ENCODE measurements around the gene TUT7. TPM values are rescaled to one million over a fixed set of nuclear protein-coding genes. Genes with fewer than 3 reads are reported as not detected.
"Not testable (repeated sequence)": the region's sequence is repeated elsewhere in the genome, so short reads cannot be mapped to it uniquely, and the experiment has no call there.

TUT7 gene
- total and polyA plus RNA-seq, 2 experiments from 2014 or later = 16.5 to 18.8 TPM

GRCh38 chr9:86303316-86303975 lies 50.8 kb downstream of the TUT7 start:
- Histone ChIP-seq H3K9me2 (ENCODE audit: insufficient read depth) (no peaks in the 10 kb centered on the region), H3K36me3 (ENCODE audit: low read depth) (peaks cover 96% of the 10 kb centered on the region), H3K79me2 (ENCODE audit: insufficient read depth) (0 out of 2 replicates have a peak, but pooled peaks cover 8% of the 10 kb centered on the region), H3K4me3 (no peak overlapping the region), H3K4me1 (ENCODE audit: insufficient read depth) (no peaks in the 10 kb centered on the region), H3K27me3 (replicated peaks; ENCODE audit: insufficient read depth) (no peaks in the 10 kb centered on the region), H3K9me3 (ENCODE audit: low read depth) (no peaks in the 10 kb centered on the region), H3K27ac (no peak overlapping the region), H3F3A (ENCODE audit: insufficient read depth) (no peaks in the 10 kb centered on the region; the same call in 1 of the 2 replicates), H3K9ac (no peak overlapping the region), H4K20me1 (ENCODE audit: insufficient read depth) (no peaks in the 10 kb centered on the region), H2AFZ (no peak overlapping the region), H3K4me2 (ENCODE audit: unreplicated experiment) (no peak overlapping the region)
- WGBS, 2 experiments (ENCODE audit: low coverage in 1 of 2, low lambda C conversion rate in 2 of 2, missing lambda C conversion rate in 2 of 2) = 83% methylated on average over 4 of the region's 4 CpGs
- TF ChIP-seq EZH2phosphoT487 (IDR thresholded peaks at IDR 0.05; ENCODE audit: insufficient read depth, low read depth) (no peak), EZH2 (IDR thresholded peaks at IDR 0.05; ENCODE audit: insufficient read depth, poor library complexity, severe bottlenecking) (no peak)
- DNase-seq = no peak
- in situ Hi-C loops (cut with MboI) = no loop called here

DNA sequence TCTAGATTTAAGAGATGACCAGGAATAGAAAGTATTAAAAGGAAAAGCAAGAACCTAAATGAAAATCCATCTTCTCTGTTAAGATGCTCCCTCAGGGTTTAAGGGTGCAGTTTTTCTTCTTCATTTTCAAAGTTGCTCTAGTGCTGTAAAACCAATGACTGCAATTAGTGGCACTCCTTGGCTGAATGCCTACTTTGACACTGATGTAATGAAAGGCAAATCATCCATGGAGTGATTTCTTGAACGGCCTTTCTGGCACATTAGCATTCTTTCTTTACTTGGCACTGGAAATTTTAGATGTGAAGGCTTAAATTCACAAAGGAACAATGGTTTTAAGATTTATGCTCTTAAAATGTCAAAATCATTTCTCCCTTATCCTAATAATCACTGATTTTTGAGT lies 52.5 kb downstream of the TUT7 start:
- Histone ChIP-seq H3K9ac (no peak overlapping the region), H3K27ac (no peak overlapping the region), H3K4me2 (ENCODE audit: unreplicated experiment) (no peak overlapping the region), H3K36me3 (ENCODE audit: low read depth) (peaks cover 95% of the 10 kb centered on the region), H3K9me3 (ENCODE audit: low read depth) (no peaks in the 10 kb centered on the region), H3K27me3 (replicated peaks; ENCODE audit: insufficient read depth) (no peaks in the 10 kb centered on the region), H3K9me2 (ENCODE audit: insufficient read depth) (no peaks in the 10 kb centered on the region), H3K79me2 (ENCODE audit: insufficient read depth) (0 out of 2 replicates have a peak, but pooled peaks cover 8% of the 10 kb centered on the region), H3K4me3 (no peak overlapping the region), H4K20me1 (ENCODE audit: insufficient read depth) (no peaks in the 10 kb centered on the region), H3F3A (ENCODE audit: insufficient read depth) (no peaks in the 10 kb centered on the region; the same call in 1 of the 2 replicates), H3K4me1 (ENCODE audit: insufficient read depth) (no peaks in the 10 kb centered on the region), H2AFZ (no peak overlapping the region)
- no peak for DNase-seq
- TF ChIP-seq EZH2phosphoT487 (IDR thresholded peaks at IDR 0.05; ENCODE audit: insufficient read depth, low read depth) (no peak), EZH2 (IDR thresholded peaks at IDR 0.05; ENCODE audit: insufficient read depth, poor library complexity, severe bottlenecking) (no peak)
- WGBS, 2 experiments (ENCODE audit: low coverage in 1 of 2, low lambda C conversion rate in 2 of 2, missing lambda C conversion rate in 2 of 2) = 3 to 9% methylated on average over 1 of the region's 1 CpG
- in situ Hi-C loops (cut with MboI) = no loop called here

GRCh38 chr9:86300701-86301100 lies 53.5 kb downstream of the TUT7 start:
- no peak for TF ChIP-seq EZH2 (IDR thresholded peaks at IDR 0.05; ENCODE audit: insufficient read depth, poor library complexity, severe bottlenecking)
- no peak for TF ChIP-seq EZH2phosphoT487 (IDR thresholded peaks at IDR 0.05; ENCODE audit: insufficient read depth, low read depth)
- Histone ChIP-seq H3K9ac (no peak overlapping the region), H3K4me1 (ENCODE audit: insufficient read depth) (no peaks in the 10 kb centered on the region), H3K4me2 (ENCODE audit: unreplicated experiment) (no peak overlapping the region), H2AFZ (no peak overlapping the region), H4K20me1 (ENCODE audit: insufficient read depth) (no peaks in the 10 kb centered on the region), H3K36me3 (ENCODE audit: low read depth) (peaks cover 94% of the 10 kb centered on the region), H3K27me3 (replicated peaks; ENCODE audit: insufficient read depth) (no peaks in the 10 kb centered on the region), H3K4me3 (no peak overlapping the region), H3K27ac (no peak overlapping the region), H3F3A (ENCODE audit: insufficient read depth) (no peaks in the 10 kb centered on the region; the same call in 1 of the 2 replicates), H3K9me2 (ENCODE audit: insufficient read depth) (no peaks in the 10 kb centered on the region), H3K79me2 (ENCODE audit: insufficient read depth) (no peaks in the 10 kb centered on the region), H3K9me3 (ENCODE audit: low read depth) (no peaks in the 10 kb centered on the region)
- in situ Hi-C loops (cut with MboI) = no loop called here
- DNase-seq = no peak
- 95 to 96% methylated on average over 2 of the region's 2 CpGs for WGBS, 2 experiments (ENCODE audit: low coverage in 1 of 2, low lambda C conversion rate in 2 of 2, missing lambda C conversion rate in 2 of 2)

GRCh38 chr9:86298873-86299272 lies 55.3 kb downstream of the TUT7 start:
- no peaks in the 10 kb centered on the region for H4K20me1 ChIP-seq (ENCODE audit: insufficient read depth)
- H3K79me2 ChIP-seq (ENCODE audit: insufficient read depth) = peaks cover 7% of the 10 kb centered on the region; the same call in 1 of the 2 replicates
- H3F3A ChIP-seq (ENCODE audit: insufficient read depth) = no peaks in the 10 kb centered on the region; the same call in 1 of the 2 replicates
- no peak overlapping the region for H3K4me2 ChIP-seq (ENCODE audit: unreplicated experiment)
- DNase-seq = no peak
- 93% methylated on average over 11 of the region's 11 CpGs for WGBS, 2 experiments (ENCODE audit: low coverage in 1 of 2, low lambda C conversion rate in 2 of 2, missing lambda C conversion rate in 2 of 2)
- peaks cover 79% of the 10 kb centered on the region for H3K36me3 ChIP-seq (ENCODE audit: low read depth)
- in situ Hi-C loops (cut with MboI) = no loop called here
- H3K4me1 ChIP-seq (ENCODE audit: insufficient read depth) = no peaks in the 10 kb centered on the region
- H3K27ac ChIP-seq = no peak overlapping the region
- no peaks in the 10 kb centered on the region for H3K9me3 ChIP-seq (ENCODE audit: low read depth)
- H3K27me3 ChIP-seq (replicated peaks; ENCODE audit: insufficient read depth) = no peaks in the 10 kb centered on the region
- H2AFZ ChIP-seq = no peak overlapping the region
- no peaks in the 10 kb centered on the region for H3K9me2 ChIP-seq (ENCODE audit: insufficient read depth)
- TF ChIP-seq EZH2 (IDR thresholded peaks at IDR 0.05; ENCODE audit: insufficient read depth, poor library complexity, severe bottlenecking) (no peak), EZH2phosphoT487 (IDR thresholded peaks at IDR 0.05; ENCODE audit: insufficient read depth, low read depth) (no peak)
- H3K9ac ChIP-seq = no peak overlapping the region
- H3K4me3 ChIP-seq = no peak overlapping the region

GRCh38 chr9:86290341-86290740 lies 63.9 kb downstream of the TUT7 start:
- H3K9ac ChIP-seq; H4K20me1 ChIP-seq (ENCODE audit: insufficient read depth); H3K9me3 ChIP-seq (ENCODE audit: low read depth); H3K4me2 ChIP-seq (ENCODE audit: unreplicated experiment); H3K27me3 ChIP-seq (replicated peaks; ENCODE audit: insufficient read depth); H3K9me2 ChIP-seq (ENCODE audit: insufficient read depth); in situ Hi-C loops (cut with MboI); H3K4me3 ChIP-seq; H3F3A ChIP-seq (ENCODE audit: insufficient read depth); H2AFZ ChIP-seq; DNase-seq; H3K27ac ChIP-seq; H3K4me1 ChIP-seq (ENCODE audit: insufficient read depth): not testable (repeated sequence)
- peaks cover 15% of the 10 kb centered on the region; the same call in 1 of the 2 replicates for H3K36me3 ChIP-seq (ENCODE audit: low read depth)
- WGBS, 2 experiments (ENCODE audit: low coverage in 1 of 2, low lambda C conversion rate in 2 of 2, missing lambda C conversion rate in 2 of 2) = 98% methylated on average over 6 of the region's 6 CpGs
- peaks cover 10% of the 10 kb centered on the region; the same call in 1 of the 2 replicates for H3K79me2 ChIP-seq (ENCODE audit: insufficient read depth)
